Measurements from ENCODE around the gene PLPPR2. TPM values are rescaled to one million over a fixed set of nuclear protein-coding genes. Genes with fewer than 3 reads are reported as not detected.
A peak's percentile ranks its signal among the peaks of the same experiment; 100 is the strongest.
"Not testable (repeated sequence)": the region's sequence is repeated elsewhere in the genome, so short reads cannot be mapped to it uniquely, and the experiment has no call there.

Gene PLPPR2
- total RNA-seq, 2 donors from 2014 or later, result 26.2 to 30.5 TPM

DNA sequence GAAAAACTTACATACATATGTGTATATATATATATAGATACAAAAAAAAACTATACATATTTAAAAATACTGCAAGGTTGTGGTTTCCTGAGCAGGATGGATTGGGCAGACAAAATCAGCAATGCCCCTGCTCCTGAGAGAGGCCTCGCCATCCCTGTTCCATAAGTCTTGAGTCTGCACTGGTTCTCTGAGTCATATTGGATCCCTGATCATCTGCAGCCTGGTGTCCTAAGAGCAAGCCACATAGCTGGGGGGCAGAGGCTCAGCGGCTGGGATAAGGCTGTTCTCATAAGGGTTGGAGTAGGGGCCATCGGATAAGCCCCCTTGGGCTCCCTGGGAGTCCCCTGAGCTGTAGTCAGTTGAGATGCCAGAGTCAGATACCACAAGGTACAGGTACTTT lies 22.5 kb downstream of the PLPPR2 start:
- H3K4me1 ChIP-seq, result peaks cover 0 to 51% of the 10 kb centered on the region in 2 donors
- DNase-seq (ENCODE audit: low spot score), result no peak
- TF ChIP-seq, protein P1, sequence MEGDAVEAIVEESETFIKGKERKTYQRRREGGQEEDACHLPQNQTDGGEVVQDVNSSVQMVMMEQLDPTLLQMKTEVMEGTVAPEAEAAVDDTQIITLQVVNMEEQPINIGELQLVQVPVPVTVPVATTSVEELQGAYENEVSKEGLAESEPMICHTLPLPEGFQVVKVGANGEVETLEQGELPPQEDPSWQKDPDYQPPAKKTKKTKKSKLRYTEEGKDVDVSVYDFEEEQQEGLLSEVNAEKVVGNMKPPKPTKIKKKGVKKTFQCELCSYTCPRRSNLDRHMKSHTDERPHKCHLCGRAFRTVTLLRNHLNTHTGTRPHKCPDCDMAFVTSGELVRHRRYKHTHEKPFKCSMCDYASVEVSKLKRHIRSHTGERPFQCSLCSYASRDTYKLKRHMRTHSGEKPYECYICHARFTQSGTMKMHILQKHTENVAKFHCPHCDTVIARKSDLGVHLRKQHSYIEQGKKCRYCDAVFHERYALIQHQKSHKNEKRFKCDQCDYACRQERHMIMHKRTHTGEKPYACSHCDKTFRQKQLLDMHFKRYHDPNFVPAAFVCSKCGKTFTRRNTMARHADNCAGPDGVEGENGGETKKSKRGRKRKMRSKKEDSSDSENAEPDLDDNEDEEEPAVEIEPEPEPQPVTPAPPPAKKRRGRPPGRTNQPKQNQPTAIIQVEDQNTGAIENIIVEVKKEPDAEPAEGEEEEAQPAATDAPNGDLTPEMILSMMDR (IDR thresholded peaks at IDR 0.05), result no peak
- H3K27me3 ChIP-seq, result no peaks in the 10 kb centered on the region
- H3K27ac ChIP-seq, result peak overlapping the region; percentile 16 to 48
- H3K9me3 ChIP-seq, result no peaks in the 10 kb centered on the region
- no peak overlapping the region for H3K4me3 ChIP-seq
- H3K36me3 ChIP-seq, result no peaks in the 10 kb centered on the region

DNA sequence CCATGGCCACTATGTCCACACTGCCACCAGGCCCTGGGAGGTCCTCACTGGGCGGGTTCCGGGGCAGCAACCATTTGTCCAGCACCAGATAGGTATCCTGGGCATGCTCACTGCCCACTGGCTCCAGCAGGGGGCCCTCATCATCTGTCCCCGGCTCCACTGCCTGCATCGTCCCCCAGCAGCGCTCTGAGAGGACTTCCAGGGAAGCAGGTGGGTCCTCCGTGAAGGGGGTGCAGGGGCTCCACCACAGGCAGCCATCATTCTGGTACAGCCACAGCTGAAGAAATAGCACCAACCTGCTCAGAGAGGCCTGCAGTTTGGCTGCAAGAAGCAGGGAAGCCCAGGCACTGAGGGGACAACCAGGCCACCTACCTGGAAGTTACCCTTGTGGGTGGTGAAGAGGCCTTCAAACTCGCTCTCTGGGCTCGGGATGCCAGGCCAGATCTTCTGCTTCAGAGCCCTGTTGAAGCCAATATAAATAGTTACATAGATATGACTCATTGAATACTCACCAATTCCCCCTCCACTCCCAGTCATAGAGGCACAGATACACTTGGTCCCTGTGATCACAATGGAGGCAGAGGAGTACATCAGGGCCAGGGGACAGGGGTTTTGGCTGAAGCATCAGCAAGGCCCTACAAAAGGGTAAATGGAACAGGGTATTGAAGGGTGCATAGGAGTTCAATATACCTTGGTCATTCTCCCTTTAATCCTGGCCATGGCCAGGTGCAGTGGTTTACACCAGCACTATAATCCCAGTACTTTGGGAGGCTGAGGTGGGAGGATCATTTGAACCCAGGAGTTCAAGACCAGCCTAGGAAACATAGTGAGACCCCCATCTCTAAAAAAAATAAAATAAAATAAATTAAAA lies 23.3 kb downstream of the PLPPR2 start:
- no peak for DNase-seq (ENCODE audit: low spot score)
- TF ChIP-seq, protein P1 (IDR thresholded peaks at IDR 0.05), result peak; percentile 38 to 66
- H3K4me1 ChIP-seq, result peaks cover 0 to 58% of the 10 kb centered on the region in 2 donors

DNA sequence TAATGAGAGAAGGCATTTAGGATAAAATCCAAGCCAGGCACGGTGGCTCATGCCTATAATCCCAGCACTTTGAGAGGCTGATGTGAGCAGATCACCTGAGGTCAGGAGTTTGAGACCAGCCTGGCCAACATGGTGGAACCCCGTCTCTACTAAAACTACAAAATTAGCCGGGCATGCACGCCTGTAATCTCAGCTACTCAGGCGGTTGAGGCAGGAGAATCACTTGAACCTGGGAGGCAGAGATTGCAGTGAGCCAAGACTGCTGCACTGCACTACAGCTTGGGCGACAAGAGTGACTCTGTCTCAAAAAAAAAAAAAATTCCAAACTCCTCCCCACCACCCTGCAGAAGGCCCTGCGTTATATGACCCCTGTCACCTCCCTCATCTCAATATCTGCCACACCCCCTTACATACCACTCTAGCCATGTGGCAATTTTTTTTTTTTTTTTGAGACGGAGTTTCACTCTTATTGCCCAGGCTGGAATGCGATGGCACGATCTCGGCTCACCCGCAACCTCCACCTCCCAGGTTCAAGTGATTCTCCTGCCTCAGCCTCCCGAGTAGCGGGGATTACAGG lies 24.1 kb downstream of the PLPPR2 start:
- H3K27me3 ChIP-seq; H3K36me3 ChIP-seq; H3K9me3 ChIP-seq; H3K27ac ChIP-seq; DNase-seq (ENCODE audit: low spot score); H3K4me3 ChIP-seq: not testable (repeated sequence)
- peaks cover 0 to 59% of the 10 kb centered on the region in 2 donors for H3K4me1 ChIP-seq

More for the DNA sequence above, 23.3 kb downstream of the PLPPR2 start:
- Histone ChIP-seq H3K9me3 (no peaks in the 10 kb centered on the region), H3K27ac (peak overlapping the region; percentile 16 to 48), H3K27me3 (no peaks in the 10 kb centered on the region), H3K4me3 (no peak overlapping the region), H3K36me3 (no peaks in the 10 kb centered on the region)

DNA sequence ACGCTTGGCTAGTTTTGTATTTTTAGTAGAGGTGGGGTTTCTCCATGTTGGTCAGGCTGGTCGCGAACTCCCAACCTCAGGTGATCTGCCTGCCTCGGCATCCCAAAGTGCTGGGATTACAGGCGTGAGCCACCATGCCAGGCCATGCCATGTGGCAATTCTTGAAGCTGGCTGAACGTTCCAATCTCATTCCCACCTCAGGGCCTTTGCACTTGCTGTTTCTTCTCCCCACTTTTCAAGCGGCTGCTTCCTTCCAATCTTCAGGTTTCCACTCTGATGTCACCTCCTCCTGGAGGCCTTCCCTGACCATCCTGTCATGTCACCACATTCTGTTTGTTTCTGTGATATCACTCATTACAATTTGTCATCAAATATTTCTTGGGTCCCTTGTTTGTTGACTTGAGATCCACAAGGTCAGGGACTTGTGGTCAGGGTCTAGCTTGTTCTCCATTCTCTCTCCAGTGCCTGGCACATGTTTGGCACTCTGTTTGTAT lies 24.7 kb downstream of the PLPPR2 start:
- TF ChIP-seq, protein P1 (IDR thresholded peaks at IDR 0.05), result no peak
- Histone ChIP-seq H3K9me3 (no peaks in the 10 kb centered on the region), H3K4me1 (peaks cover 0 to 61% of the 10 kb centered on the region in 2 donors), H3K27ac (no peak overlapping the region), H3K27me3 (no peaks in the 10 kb centered on the region), H3K36me3 (no peaks in the 10 kb centered on the region), H3K4me3 (no peak overlapping the region)
- DNase-seq (ENCODE audit: low spot score), result no peak

DNA sequence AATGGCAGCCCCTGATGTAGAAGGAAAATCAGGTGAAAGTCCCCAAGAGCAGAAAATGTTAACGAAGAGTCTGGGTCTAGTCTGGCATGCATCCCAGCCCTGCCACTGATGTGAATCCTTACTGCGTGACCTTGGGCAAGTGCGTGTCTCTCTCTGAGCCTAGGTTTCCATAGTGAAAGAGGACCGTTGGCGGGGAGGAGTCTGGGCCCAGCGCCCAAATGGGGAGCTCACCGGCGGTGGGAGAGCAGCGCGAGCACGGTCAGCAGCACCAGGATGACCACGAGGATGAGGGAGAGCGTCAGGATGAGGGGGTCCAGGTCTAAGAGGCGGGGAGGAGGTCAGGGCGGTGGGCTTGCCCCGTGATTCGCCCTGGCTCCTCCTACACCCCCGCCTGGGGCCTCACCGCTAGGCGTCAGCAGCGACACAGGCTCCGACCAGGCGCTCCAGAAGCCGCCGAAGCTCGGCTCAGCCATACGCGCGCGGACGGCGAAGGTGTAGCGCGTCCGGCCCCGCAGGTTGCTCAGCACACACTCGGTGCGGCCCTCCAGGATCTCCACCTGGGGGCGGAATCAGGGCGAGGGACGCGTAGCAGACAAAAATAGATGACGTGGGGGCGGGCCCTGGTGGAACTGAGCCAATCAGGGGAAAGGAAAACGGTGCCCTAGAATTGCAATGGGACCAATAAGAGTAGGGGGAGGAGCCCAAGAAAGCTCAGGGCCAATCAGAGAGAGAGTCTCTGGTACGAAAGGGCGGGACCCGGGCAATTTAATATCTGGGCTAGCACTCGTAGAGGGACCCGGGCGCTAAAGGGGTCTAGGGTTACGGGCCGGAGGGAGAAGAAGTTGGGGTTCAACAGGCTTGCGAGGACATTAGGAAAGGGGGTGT lies 25.7 kb downstream of the PLPPR2 start:
- H3K9me3 ChIP-seq, result no peaks in the 10 kb centered on the region
- H3K4me3 ChIP-seq, result peak overlapping the region; percentile 48 to 61
- H3K4me1 ChIP-seq, result peaks cover 0 to 55% of the 10 kb centered on the region in 2 donors
- peak; percentile 97 for DNase-seq (ENCODE audit: low spot score)
- no peaks in the 10 kb centered on the region for H3K27me3 ChIP-seq
- no peaks in the 10 kb centered on the region for H3K36me3 ChIP-seq
- TF ChIP-seq, protein P1 (IDR thresholded peaks at IDR 0.05), result peak; percentile 59 to 86
- peak overlapping the region; percentile 85 to 86 for H3K27ac ChIP-seq
